ENCODE results near the gene RTN4RL2. TPM values are rescaled to one million over a fixed set of nuclear protein-coding genes. Genes with fewer than 3 reads are reported as not detected.

RTN4RL2 gene
- total RNA-seq, 4 donors from 2014 or later: 0.20 to 1.5 (median 0.42) TPM; not detected in 1

DNA sequence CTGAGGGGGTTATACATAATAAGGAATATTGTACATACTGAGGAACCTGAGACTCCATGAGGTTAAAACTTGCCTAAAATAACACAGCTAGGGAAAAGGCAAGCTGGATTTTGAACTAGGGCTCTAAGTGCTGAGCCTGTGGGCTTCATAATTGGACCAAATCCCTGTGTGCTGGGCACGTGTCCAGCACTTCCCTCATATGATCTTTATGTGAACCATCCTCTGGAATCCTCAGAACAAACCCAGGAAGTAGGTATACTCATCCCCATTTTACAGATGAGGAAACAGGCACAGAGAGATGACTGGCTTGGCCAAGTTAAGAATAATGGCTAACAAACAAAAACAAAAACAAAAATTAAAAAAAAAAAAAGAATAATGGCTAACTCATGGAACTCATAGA, 14.9 kb downstream of the RTN4RL2 start:
- Histone ChIP-seq H3K36me3 (no peaks in the 10 kb centered on the region), H3K27ac (no peak overlapping the region), H3K9me3 (no peaks in the 10 kb centered on the region), H3K4me1 (peaks cover 0 to 15% (median 8%) of the 10 kb centered on the region in 4 donors), H3K4me3 (no peak overlapping the region), H3K27me3 (peaks cover 0 to 69% of the 10 kb centered on the region in 2 donors)
- 30 to 38% methylated on average over 1 of the region's 1 CpG for WGBS, 2 donors
- DNase-seq (ENCODE audit: low spot score in 2 of 2): no peak
- TF ChIP-seq EP300 (IDR thresholded peaks at IDR 0.05) (no peak), POLR2A (IDR thresholded peaks at IDR 0.05) (no peak)
- TF ChIP-seq, protein P1, sequence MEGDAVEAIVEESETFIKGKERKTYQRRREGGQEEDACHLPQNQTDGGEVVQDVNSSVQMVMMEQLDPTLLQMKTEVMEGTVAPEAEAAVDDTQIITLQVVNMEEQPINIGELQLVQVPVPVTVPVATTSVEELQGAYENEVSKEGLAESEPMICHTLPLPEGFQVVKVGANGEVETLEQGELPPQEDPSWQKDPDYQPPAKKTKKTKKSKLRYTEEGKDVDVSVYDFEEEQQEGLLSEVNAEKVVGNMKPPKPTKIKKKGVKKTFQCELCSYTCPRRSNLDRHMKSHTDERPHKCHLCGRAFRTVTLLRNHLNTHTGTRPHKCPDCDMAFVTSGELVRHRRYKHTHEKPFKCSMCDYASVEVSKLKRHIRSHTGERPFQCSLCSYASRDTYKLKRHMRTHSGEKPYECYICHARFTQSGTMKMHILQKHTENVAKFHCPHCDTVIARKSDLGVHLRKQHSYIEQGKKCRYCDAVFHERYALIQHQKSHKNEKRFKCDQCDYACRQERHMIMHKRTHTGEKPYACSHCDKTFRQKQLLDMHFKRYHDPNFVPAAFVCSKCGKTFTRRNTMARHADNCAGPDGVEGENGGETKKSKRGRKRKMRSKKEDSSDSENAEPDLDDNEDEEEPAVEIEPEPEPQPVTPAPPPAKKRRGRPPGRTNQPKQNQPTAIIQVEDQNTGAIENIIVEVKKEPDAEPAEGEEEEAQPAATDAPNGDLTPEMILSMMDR (IDR thresholded peaks at IDR 0.05): no peak

DNA sequence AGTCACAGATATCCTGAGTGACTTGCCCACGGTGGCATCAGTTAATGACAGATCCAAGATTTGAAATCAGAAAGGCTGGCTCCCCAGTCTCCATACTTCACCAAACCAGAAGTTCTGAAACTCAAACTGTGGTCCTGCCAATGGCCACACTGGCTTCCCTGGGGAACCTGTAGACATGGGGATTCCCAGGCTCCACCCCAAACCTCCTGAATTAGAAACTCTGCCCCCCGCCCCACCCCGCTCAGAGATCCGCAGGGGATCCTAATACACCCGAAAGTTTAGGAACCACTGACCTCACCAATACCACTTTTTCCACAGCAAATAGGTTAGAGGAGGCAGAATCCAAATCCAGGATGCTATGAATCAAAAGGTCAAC, 15.3 kb downstream of the RTN4RL2 start:
- Histone ChIP-seq H3K4me1 (peaks cover 0 to 15% (median 8%) of the 10 kb centered on the region in 4 donors), H3K27ac (no peak overlapping the region), H3K36me3 (no peaks in the 10 kb centered on the region), H3K27me3 (peaks cover 0 to 70% of the 10 kb centered on the region in 2 donors), H3K9me3 (no peaks in the 10 kb centered on the region), H3K4me3 (peak overlapping the region in 2 of 4 donors; percentile 52 to 55)
- TF ChIP-seq, protein P1 (IDR thresholded peaks at IDR 0.05): no peak
- TF ChIP-seq EP300 (IDR thresholded peaks at IDR 0.05): no peak
- TF ChIP-seq POLR2A (IDR thresholded peaks at IDR 0.05): no peak
- DNase-seq (ENCODE audit: low spot score in 2 of 2): no peak
- WGBS, 2 donors: 58 to 70% methylated on average over 5 of the region's 5 CpGs

DNA sequence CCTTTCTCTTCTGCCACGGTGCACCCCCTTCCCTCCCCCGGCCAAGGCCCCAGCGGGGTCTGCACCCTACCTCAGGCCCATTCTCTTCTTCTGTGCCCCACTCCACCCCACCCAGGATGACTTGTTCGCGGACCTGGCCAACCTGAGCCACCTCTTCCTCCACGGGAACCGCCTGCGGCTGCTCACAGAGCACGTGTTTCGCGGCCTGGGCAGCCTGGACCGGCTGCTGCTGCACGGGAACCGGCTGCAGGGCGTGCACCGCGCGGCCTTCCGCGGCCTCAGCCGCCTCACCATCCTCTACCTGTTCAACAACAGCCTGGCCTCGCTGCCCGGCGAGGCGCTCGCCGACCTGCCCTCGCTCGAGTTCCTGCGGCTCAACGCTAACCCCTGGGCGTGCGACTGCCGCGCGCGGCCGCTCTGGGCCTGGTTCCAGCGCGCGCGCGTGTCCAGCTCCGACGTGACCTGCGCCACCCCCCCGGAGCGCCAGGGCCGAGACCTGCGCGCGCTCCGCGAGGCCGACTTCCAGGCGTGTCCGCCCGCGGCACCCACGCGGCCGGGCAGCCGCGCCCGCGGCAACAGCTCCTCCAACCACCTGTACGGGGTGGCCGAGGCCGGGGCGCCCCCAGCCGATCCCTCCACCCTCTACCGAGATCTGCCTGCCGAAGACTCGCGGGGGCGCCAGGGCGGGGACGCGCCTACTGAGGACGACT, 15.9 kb downstream of the RTN4RL2 start:
- H3K27ac ChIP-seq: peak overlapping the region in 2 of 4 donors; percentile 21 to 47
- 2 to 11% methylated on average over 21 to 59 of the region's 80 CpGs for WGBS, 2 donors
- H3K4me1 ChIP-seq: peaks cover 0 to 15% (median 8%) of the 10 kb centered on the region in 4 donors
- H3K9me3 ChIP-seq: no peaks in the 10 kb centered on the region
- H3K36me3 ChIP-seq: no peaks in the 10 kb centered on the region
- DNase-seq (ENCODE audit: low spot score in 2 of 2): no peak
- H3K27me3 ChIP-seq: peaks cover 0 to 75% of the 10 kb centered on the region in 2 donors
- peak overlapping the region; percentile 29 to 55 (median 47) for H3K4me3 ChIP-seq
- no peak for TF ChIP-seq EP300 (IDR thresholded peaks at IDR 0.05)
- TF ChIP-seq, protein P1 (IDR thresholded peaks at IDR 0.05): no peak
- TF ChIP-seq POLR2A (IDR thresholded peaks at IDR 0.05): no peak

DNA sequence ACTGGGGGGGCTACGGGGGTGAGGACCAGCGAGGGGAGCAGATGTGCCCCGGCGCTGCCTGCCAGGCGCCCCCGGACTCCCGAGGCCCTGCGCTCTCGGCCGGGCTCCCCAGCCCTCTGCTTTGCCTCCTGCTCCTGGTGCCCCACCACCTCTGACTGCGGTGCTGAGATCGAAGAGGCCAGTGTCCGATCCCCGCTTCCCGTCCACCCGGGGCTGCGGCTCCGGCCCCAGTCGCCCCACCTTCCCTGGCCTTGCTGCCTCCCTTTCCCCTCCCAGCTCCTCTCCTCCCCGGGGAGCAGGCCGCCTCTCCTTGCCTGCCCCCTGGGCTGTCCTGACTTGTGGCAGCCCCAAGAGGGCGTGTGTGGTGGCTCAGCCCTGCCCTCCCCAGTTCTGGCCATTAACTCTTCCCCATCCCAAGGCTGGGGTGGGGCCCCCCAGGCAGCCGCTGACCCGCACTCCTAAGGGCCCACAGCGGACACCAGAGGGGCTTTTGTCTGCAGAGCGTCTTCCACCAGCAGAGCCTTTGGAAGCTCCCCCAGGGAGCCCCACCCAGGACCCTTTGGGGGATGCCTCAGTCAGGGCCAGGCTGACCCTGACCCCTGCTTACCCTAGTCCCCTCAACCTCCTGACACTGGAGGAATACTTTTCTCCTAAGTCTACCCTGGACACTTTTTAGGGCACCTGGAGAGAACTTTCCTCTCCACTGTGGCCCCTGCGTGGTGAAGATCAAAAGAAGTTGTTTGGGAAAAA, 16.6 kb downstream of the RTN4RL2 start:
- H3K27ac ChIP-seq: peak overlapping the region in 2 of 4 donors; percentile 21 to 47
- TF ChIP-seq POLR2A (IDR thresholded peaks at IDR 0.05) (no peak), EP300 (IDR thresholded peaks at IDR 0.05) (no peak)
- TF ChIP-seq, protein P1 (IDR thresholded peaks at IDR 0.05): peak in 3 of 5 experiments; percentile 33 to 46 (median 33)
- no peaks in the 10 kb centered on the region for H3K9me3 ChIP-seq
- H3K4me1 ChIP-seq: peaks cover 0 to 16% (median 8%) of the 10 kb centered on the region in 4 donors
- H3K27me3 ChIP-seq: peaks cover 0 to 81% of the 10 kb centered on the region in 2 donors
- 18 to 23% methylated on average over 20 to 25 of the region's 27 CpGs for WGBS, 2 donors
- no peak for DNase-seq (ENCODE audit: low spot score in 2 of 2)
- H3K4me3 ChIP-seq: peak overlapping the region; percentile 29 to 55 (median 47)
- no peaks in the 10 kb centered on the region for H3K36me3 ChIP-seq

Measured in tibial nerve (tissue), 4 donors.